HEK293 (cell line): ENCODE measurements around the gene EDIL3.

ENCODE experiments used
- CTCF ChIA-PET: fragments of 350-600 bp; formaldehyde crosslinking; extraction: SDS; loops from one replicate; lab custom pipeline; 2021; ENCODE audit warnings: antibody characterized with exemption; lab: Yijun Ruan, JAX
- POLR2A ChIA-PET: fragments of 300-600 bp; formaldehyde crosslinking; extraction: SDS; loops from one replicate; lab custom pipeline; 2020; ENCODE audit warnings: antibody characterized with exemption, inconsistent platforms; lab: Yijun Ruan, JAX
- H3K27ac ChIP-seq: fragments of 200-500 bp; sonication (Bioruptor generic); 2 replicates; pipeline ENCODE4 v1.5.1; 2014; ENCODE audit warnings: low read depth, low read length, control low read depth, inconsistent platforms; ENCODE audit errors: extremely low read depth
- H3K36me3 ChIP-seq, 2 experiments: fragments of 200-500 bp in 1 of 2; sonication (Bioruptor generic) in 1 of 2; 1 replicate in 1 of 2; 2 replicates in 1 of 2; pipeline ENCODE4 v1.5.1; 2014 to 2017; ENCODE audit warnings: inconsistent platforms in 2 of 2, low read length in 2 of 2; ENCODE audit not compliant: control insufficient read depth in 2 of 2, insufficient read depth in 1 of 2
- H3K4me1 ChIP-seq: fragments of 200-500 bp; sonication (Bioruptor generic); 2 replicates; pipeline ENCODE4 v1.5.1; 2014; ENCODE audit warnings: mild to moderate bottlenecking, low read length, inconsistent platforms; ENCODE audit not compliant: control insufficient read depth, insufficient read depth
- H3K4me3 ChIP-seq: 2 replicates; pipeline ENCODE4 v1.5.1; 2011; ENCODE audit warnings: low read depth, mild to moderate bottlenecking, control low read depth, low read length, moderate library complexity
- H3K9me3 ChIP-seq: fragments of 200-500 bp; sonication (Bioruptor generic); 2 replicates; pipeline ENCODE4 v1.5.1; 2014; ENCODE audit warnings: low read depth, low read length, inconsistent platforms; ENCODE audit not compliant: control insufficient read depth, insufficient read depth
- ATF2 ChIP-seq: fragments of 450-650 bp; formaldehyde crosslinking; IDR thresholded peaks from 2 replicates; pipeline ENCODE4 v1.5.1; 2016; ENCODE audit warnings: missing biosample characterization, missing genetic modification characterization, low read depth
- GLI4 ChIP-seq: fragments of 450-650 bp; formaldehyde crosslinking; IDR thresholded peaks from 2 replicates; pipeline ENCODE4 v1.5.1; 2016; ENCODE audit warnings: missing biosample characterization, missing genetic modification characterization
- HOXA7 ChIP-seq: sonication (generic); formaldehyde crosslinking; IDR thresholded peaks from 2 replicates; pipeline ENCODE4 v1.8.1; 2022; ENCODE audit warnings: missing genetic modification reagents, borderline replicate concordance
- SALL2 ChIP-seq: fragments of 450-650 bp; formaldehyde crosslinking; IDR thresholded peaks from 2 replicates; pipeline ENCODE4 v1.5.0; 2017; ENCODE audit warnings: missing biosample characterization, mild to moderate bottlenecking, missing genetic modification characterization, borderline replicate concordance
- SETDB1 ChIP-seq: IDR thresholded peaks from one replicate; pipeline ENCODE4 v1.6.1; 2017; ENCODE audit warnings: mild to moderate bottlenecking, low read length, moderate library complexity, mixed read lengths; ENCODE audit not compliant: insufficient read length
- TCF7L2 ChIP-seq: IDR thresholded peaks from 2 replicates; pipeline ENCODE4 v1.6.1; 2011; ENCODE audit warnings: low read depth, mild to moderate bottlenecking, inconsistent platforms, low read length, moderate library complexity, borderline replicate concordance
- TRIM28 ChIP-seq: IDR thresholded peaks from 2 replicates; pipeline ENCODE4 v1.6.1; 2011; ENCODE audit warnings: low read length, control low read depth, borderline replicate concordance
- ZBTB20 ChIP-seq: fragments of 450-650 bp; formaldehyde crosslinking; IDR thresholded peaks from 2 replicates; pipeline ENCODE4 v1.5.1; 2016; ENCODE audit warnings: missing biosample characterization, missing genetic modification characterization
- ZBTB48 ChIP-seq: fragments of 450-650 bp; formaldehyde crosslinking; IDR thresholded peaks from 2 replicates; pipeline ENCODE4 v1.5.1; 2016; ENCODE audit warnings: missing biosample characterization, missing genetic modification characterization
- ZNF169 ChIP-seq: fragments of 450-650 bp; formaldehyde crosslinking; IDR thresholded peaks from 2 replicates; pipeline ENCODE4 v1.5.1; 2016; ENCODE audit warnings: missing biosample characterization, missing genetic modification characterization
- ZNF274 ChIP-seq, 2 experiments: fragments of 200-500 bp in 1 of 2; fragments of 450-650 bp in 1 of 2; sonication (Bioruptor generic) in 1 of 2; formaldehyde crosslinking in 1 of 2; IDR thresholded peaks; 2 replicates each; pipeline versions ENCODE4 v1.5.1 to v1.6.1; 2014 to 2016; ENCODE audit warnings: borderline replicate concordance in 1 of 2, inconsistent platforms in 1 of 2, low read length in 1 of 2, missing biosample characterization in 1 of 2, missing genetic modification characterization in 1 of 2
- ZNF280D ChIP-seq: fragments of 450-650 bp; formaldehyde crosslinking; IDR thresholded peaks from 2 replicates; pipeline ENCODE4 v1.5.1; 2016; ENCODE audit warnings: missing biosample characterization, missing genetic modification characterization
- ZNF48 ChIP-seq: fragments of 450-650 bp; formaldehyde crosslinking; IDR thresholded peaks from 2 replicates; pipeline ENCODE4 v1.5.1; 2016; ENCODE audit warnings: missing biosample characterization, missing genetic modification characterization
- ZNF529 ChIP-seq: fragments of 450-650 bp; formaldehyde crosslinking; IDR thresholded peaks from 2 replicates; pipeline ENCODE4 v1.5.1; 2017; ENCODE audit warnings: missing genetic modification characterization, missing biosample characterization; ENCODE audit not compliant: insufficient replicate concordance
- ZNF580 ChIP-seq: fragments of 450-650 bp; formaldehyde crosslinking; IDR thresholded peaks from 2 replicates; pipeline ENCODE4 v1.5.1; 2016; ENCODE audit warnings: missing biosample characterization, missing genetic modification characterization
- ZNF629 ChIP-seq: fragments of 450-650 bp; formaldehyde crosslinking; IDR thresholded peaks from 2 replicates; pipeline ENCODE4 v1.5.1; 2017; ENCODE audit warnings: missing biosample characterization, missing genetic modification characterization
- ZNF677 ChIP-seq: fragments of 450-650 bp; IDR thresholded peaks from 2 replicates; pipeline ENCODE4 v1.5.0; 2018; ENCODE audit warnings: missing biosample characterization, mild to moderate bottlenecking, missing genetic modification characterization, moderate library complexity
- ZNF777 ChIP-seq: fragments of 450-650 bp; formaldehyde crosslinking; IDR thresholded peaks from 2 replicates; pipeline ENCODE4 v1.5.1; 2017; ENCODE audit warnings: missing biosample characterization, missing genetic modification characterization, borderline replicate concordance
- ZNF830 ChIP-seq: fragments of 450-650 bp; IDR thresholded peaks from 2 replicates; pipeline ENCODE4 v1.5.0; 2018; ENCODE audit warnings: missing biosample characterization, missing genetic modification characterization, low read depth, mild to moderate bottlenecking, moderate library complexity
- ZSCAN23 ChIP-seq: fragments of 450-650 bp; formaldehyde crosslinking; IDR thresholded peaks from 2 replicates; pipeline ENCODE4 v1.5.1; 2016; ENCODE audit warnings: missing biosample characterization, missing genetic modification characterization
- ZXDB ChIP-seq: fragments of 450-650 bp; formaldehyde crosslinking; IDR thresholded peaks from 2 replicates; pipeline ENCODE4 v1.5.1; 2016; ENCODE audit warnings: missing biosample characterization, missing genetic modification characterization

The EDIL3 gene

GRCh38 chr5:84080908-84081307 is 303.8 kb downstream of the EDIL3 start (continued):
- TF ChIP-seq ZNF280D (tag by site-specific recombination) (no peak), ZNF629 (tag by site-specific recombination) (no peak), ZNF274 (IDR thresholded peaks at IDR 0.05; ENCODE audit: low read length) (no peak), ZNF274 (tag by site-specific recombination; IDR thresholded peaks at IDR 0.05; ENCODE audit: borderline replicate concordance) (no peak)

- Histone ChIP-seq H3K36me3 (no peaks in the 10 kb centered on the region), H3K9me3 (no peaks in the 10 kb centered on the region), H3K4me1 (no peaks in the 10 kb centered on the region), H3K4me3 (no peak overlapping the region), H3K27ac (no peak overlapping the region)
- ChIA-PET POLR2A (no interaction called here), CTCF (no interaction called here)
- TF ChIP-seq ATF2 (tag by site-specific recombination): peak; percentile 79
- TF ChIP-seq HOXA7: no peak
- no peak for TF ChIP-seq GLI4 (tag by site-specific recombination)
- no peak for TF ChIP-seq ZBTB48 (tag by site-specific recombination)
- no peak for TF ChIP-seq SALL2
Observed at GRCh38 chr5:84072339-84072738, 312.3 kb downstream of the EDIL3 start.

- Histone ChIP-seq H3K9me3 (no peaks in the 10 kb centered on the region), H3K4me1 (no peaks in the 10 kb centered on the region), H3K27ac (no peak overlapping the region), H3K36me3 (no peaks in the 10 kb centered on the region), H3K4me3 (no peak overlapping the region)
- ChIA-PET CTCF (no interaction called here), POLR2A (no interaction called here)
- TF ChIP-seq ZNF529 (tag by site-specific recombination): no peak
- TF ChIP-seq ZBTB20 (tag by site-specific recombination): no peak
- no peak for TF ChIP-seq TRIM28
Observed at GRCh38 chr5:84069608-84070179, 315.0 kb downstream of the EDIL3 start.

- Histone ChIP-seq H3K9me3 (no peaks in the 10 kb centered on the region), H3K36me3 (no peaks in the 10 kb centered on the region), H3K27ac (no peak overlapping the region), H3K4me1 (no peaks in the 10 kb centered on the region), H3K4me3 (no peak overlapping the region)
- CTCF ChIA-PET: no interaction called here
- POLR2A ChIA-PET: no interaction called here
- TF ChIP-seq ZNF580: no peak
- no peak for TF ChIP-seq ZXDB (tag by site-specific recombination)
- no peak for TF ChIP-seq ZNF169 (tag by site-specific recombination)
- TF ChIP-seq ZNF830 (tag by site-specific recombination): no peak
- TF ChIP-seq ZNF48 (tag by site-specific recombination): no peak
- no peak for TF ChIP-seq ZSCAN23 (tag by site-specific recombination)
- no peak for TF ChIP-seq ZNF777 (tag by site-specific recombination)
- no peak for TF ChIP-seq SETDB1
- no peak for TF ChIP-seq TCF7L2
- no peak for TF ChIP-seq ZNF677
Observed at GRCh38 chr5:84063041-84063440, 321.6 kb downstream of the EDIL3 start.
